GM12878 (cell line): Measurements from ENCODE around the gene APBA3. TPM values are rescaled to one million over a fixed set of nuclear protein-coding genes. Genes with fewer than 3 reads are reported as not detected.

Source experiments
- ATAC-seq: fragments of 200-7000 bp; cut with Tn5 transposase; 3 replicates; pipeline ENCODE4 v1.9.1; 2020; ENCODE audit warnings: mild to moderate bottlenecking, moderate library complexity
- BruUV-seq: library from RNA; stranded (reverse); fragments of 400-500 nt; replicated peaks from 2 replicates; lab custom pipeline; 2021; lab: Mats Ljungman, UMichigan
- CTCF ChIA-PET: fragments of 300-600 bp; sonication (Branson Sonifier 250); formaldehyde crosslinking; extraction: SDS; loops from one replicate; lab custom pipeline; 2021; ENCODE audit warnings: inconsistent platforms; lab: Yijun Ruan, JAX
- POLR2A ChIA-PET: fragments of 350-600 bp; formaldehyde crosslinking; extraction: SDS; loops from one replicate; lab custom pipeline; 2021; ENCODE audit warnings: inconsistent platforms; lab: Charles Lee
- RAD21 ChIA-PET: fragments of 300-600 bp; sonication (Branson Sonifier 250); formaldehyde crosslinking; loops from one replicate; lab custom pipeline; 2023; ENCODE audit warnings: antibody characterized with exemption; ENCODE audit not compliant: unreplicated experiment; lab: Charles Lee
- SMC1A ChIA-PET: fragments of 300-600 bp; sonication (Branson Sonifier 250); formaldehyde crosslinking; loops from one replicate; lab custom pipeline; 2023; ENCODE audit not compliant: unreplicated experiment, uncharacterized antibody; lab: Charles Lee
- DNase-seq: peaks from one replicate; pipeline ENCODE4 v3.0.0-alpha.2; 2011; ENCODE audit warnings: low read depth, low spot score
- FAIRE-seq: peaks from 3 replicates; lab custom pipeline; 2011; peaks lifted over from hg19 to GRCh38; lab: Jason Lieb, UNC
- H2AFZ ChIP-seq: 2 replicates; pipeline ENCODE4 v1.6.0; 2011; ENCODE audit warnings: low read depth, low read length, control low read depth; ENCODE audit not compliant: control insufficient read depth
- H3K27ac ChIP-seq: 2 replicates; pipeline ENCODE4 v1.5.1; 2011; ENCODE audit warnings: control low read depth; ENCODE audit not compliant: control insufficient read depth, insufficient read depth
- H3K27me3 ChIP-seq, 2 experiments: replicated peaks in 1 of 2; 2 replicates each; pipeline versions ENCODE4 v1.6.0 to v1.6.1; 2011; ENCODE audit warnings: low read length in 1 of 2; ENCODE audit not compliant: control insufficient read depth in 2 of 2, insufficient read depth in 2 of 2
- H3K36me3 ChIP-seq, 2 experiments: 2 replicates each; pipeline ENCODE4 v1.5.1; 2011; ENCODE audit warnings: low read length in 1 of 2; ENCODE audit not compliant: control insufficient read depth in 2 of 2, insufficient read depth in 2 of 2
- H3K4me1 ChIP-seq: 2 replicates; pipeline ENCODE4 v1.6.1; 2011; ENCODE audit warnings: mild to moderate bottlenecking, low read length, moderate library complexity, mixed read lengths; ENCODE audit not compliant: control insufficient read depth, insufficient read depth
- H3K4me2 ChIP-seq: 2 replicates; pipeline ENCODE4 v1.6.0; 2011; ENCODE audit warnings: control low read depth; ENCODE audit not compliant: control insufficient read depth, insufficient read depth
- H3K4me3 ChIP-seq: fragments of 200-600 bp; sonication (generic); 2 replicates; pipeline ENCODE4 v1.5.1; 2016
- H3K79me2 ChIP-seq: 2 replicates; pipeline ENCODE4 v1.6.0; 2011; ENCODE audit warnings: low read length; ENCODE audit not compliant: control insufficient read depth, insufficient read depth
- H3K9ac ChIP-seq: 2 replicates; pipeline ENCODE4 v1.8.0; 2011; ENCODE audit warnings: low read length, control low read depth, mixed read lengths; ENCODE audit not compliant: control insufficient read depth, insufficient read depth
- H3K9me3 ChIP-seq: replicated peaks from 3 replicates; pipeline ENCODE4 v1.5.1; 2011; ENCODE audit warnings: mild to moderate bottlenecking, low read length; ENCODE audit not compliant: control insufficient read depth, insufficient read depth
- H4K20me1 ChIP-seq: 2 replicates; pipeline ENCODE4 v1.6.0; 2011; ENCODE audit not compliant: control insufficient read depth, insufficient read depth
- CREM ChIP-seq: IDR thresholded peaks from 2 replicates; pipeline ENCODE4 v1.6.1; 2014; ENCODE audit warnings: antibody characterized with exemption, low read depth
- HCFC1 ChIP-seq: fragments of 150-350 bp; IDR thresholded peaks from 2 replicates; pipeline ENCODE4 v1.6.1; 2014; ENCODE audit warnings: low read length
- HDGF ChIP-seq: fragments of 450-650 bp; IDR thresholded peaks from 2 replicates; pipeline ENCODE4 v1.6.1; 2016; ENCODE audit warnings: antibody characterized with exemption
- KAT2A ChIP-seq: conservative IDR thresholded peaks from 2 replicates; pipeline ENCODE4 v1.6.1; 2011; ENCODE audit warnings: low read depth, low read length; ENCODE audit not compliant: control insufficient read depth
- MTA3 ChIP-seq: IDR thresholded peaks from 2 replicates; pipeline ENCODE4 v1.6.1; 2012; ENCODE audit warnings: low read length, inconsistent platforms, borderline replicate concordance
- MXI1 ChIP-seq: fragments of 150-350 bp; IDR thresholded peaks from 2 replicates; pipeline ENCODE4 v1.6.1; 2011; ENCODE audit warnings: low read depth, mild to moderate bottlenecking, inconsistent platforms, low read length, improper control_type of control experiment
- NFYA ChIP-seq: IDR thresholded peaks from 2 replicates; pipeline ENCODE4 v1.6.1; 2011; ENCODE audit warnings: low read depth, mild to moderate bottlenecking, low read length, improper control_type of control experiment, borderline replicate concordance
- PAX5 ChIP-seq: IDR thresholded peaks from 2 replicates; pipeline ENCODE4 v1.6.1; 2011; ENCODE audit warnings: low read depth, low read length, borderline replicate concordance
- RCOR1 ChIP-seq: conservative IDR thresholded peaks from 2 replicates; pipeline ENCODE4 v1.6.1; 2012; ENCODE audit warnings: low read depth, low read length, improper control_type of control experiment
- RELA ChIP-seq: fragments of 450-650 bp; IDR thresholded peaks from 2 replicates; pipeline ENCODE4 v1.8.0; 2014; ENCODE audit warnings: borderline replicate concordance; ENCODE audit not compliant: partially characterized antibody
- TCF12 ChIP-seq: IDR thresholded peaks from 2 replicates; pipeline ENCODE4 v1.6.1; 2011; ENCODE audit warnings: low read depth, mild to moderate bottlenecking, low read length
- WGBS: methylation state at CpG from one replicate; pipeline ENCODE4 v1.1.6; 2016; ENCODE audit warnings: low lambda C conversion rate; ENCODE audit not compliant: insufficient replicate concordance, insufficient coverage; ENCODE audit errors: missing lambda C conversion rate; 5-methylcytosine and 5-hydroxymethylcytosine counted together
- in situ Hi-C: fragments of 300-500 bp; cut with MboI; formaldehyde crosslinking; loops from 9 replicates; pipeline ENCODE4 v1.14.3; 2018; ENCODE audit warnings: mixed read lengths
- intact Hi-C: fragments of 100-400 bp; cut with micrococcal nuclease; formaldehyde crosslinking; loops from one replicate; pipeline ENCODE4 v1.14.2; 2022; ENCODE audit not compliant: unreplicated experiment
- polyA plus RNA-seq, 11 experiments: library from polyadenylated mRNA; depleted of rRNA in 4 of 11; unstranded in 6 of 11; stranded (reverse) in 5 of 11; fragments of >200 nt; fragmentation: Nextera tagmentation in 4 of 11; fragmentation: Illumina TruSeq in 1 of 11; extraction: Ambion mirVana in 4 of 11; extraction: Trizol in 1 of 11; gene quantifications; 1 replicate in 1 of 11; 2 replicates in 10 of 11; pipeline versions ENCODE4 v1.2.1 to v1.2.3, GENCODE V29; 2011 to 2016; ENCODE audit warnings: inconsistent platforms in 2 of 11, missing spikeins in 2 of 11, low read depth in 1 of 11
- total RNA-seq, 4 experiments: library from RNA; depleted of rRNA in 3 of 4; stranded (reverse); fragments of >200 nt in 3 of 4; fragmentation: Illumina TruSeq in 1 of 4; extraction: Trizol in 1 of 4; gene quantifications; 2 replicates each; pipeline versions ENCODE4 v1.2.1 to v1.2.3, GENCODE V29; 2013 to 2021
- TF ChIP-seq, protein P1 (sequence below): IDR thresholded peaks from 2 replicates; pipeline ENCODE4 v1.6.1; 2011; ENCODE audit warnings: low read depth, mild to moderate bottlenecking, low read length, moderate library complexity, borderline replicate concordance; ENCODE audit errors: extremely low read depth
- TF ChIP-seq, protein P2 (sequence below): IDR thresholded peaks from 2 replicates; pipeline ENCODE4 v1.6.1; 2012; ENCODE audit warnings: low read depth, low read length, improper control_type of control experiment
- TF ChIP-seq, protein P3 (sequence below): fragments of 450-650 bp; formaldehyde crosslinking; IDR thresholded peaks from 2 replicates; pipeline ENCODE4 v1.5.0; 2022; ENCODE audit warnings: mild to moderate bottlenecking, missing genetic modification characterization
- TF ChIP-seq, protein P4 (sequence below): fragments of 450-650 bp; IDR thresholded peaks from 2 replicates; pipeline ENCODE4 v1.6.1; 2017; ENCODE audit warnings: mild to moderate bottlenecking, low read depth, inconsistent platforms; ENCODE audit not compliant: poor library complexity, severe bottlenecking
- TF ChIP-seq, protein P5 (sequence below): fragments of 450-650 bp; IDR thresholded peaks from 2 replicates; pipeline ENCODE4 v1.6.1; 2017; ENCODE audit warnings: low read depth, mild to moderate bottlenecking, moderate library complexity

APBA3 gene
- total and polyA plus RNA-seq, 10 of the 15 experiments (the other 5 are each of a cell fraction or from before 2014, with no cell fraction given), result 0.31 to 36.4 (median 18.3) TPM

GRCh38 chr19:3722443-3723109 lies 38.9 kb downstream of the APBA3 start:
- DNase-seq (no peak), ATAC-seq (no peak), FAIRE-seq (no peak)
- intact Hi-C loops, result no loop called here
- peaks cover 1 to 3% of the 10 kb centered on the region in 2 experiments; a peak in 1 of 4 replicates for H3K27me3 ChIP-seq
- CTCF ChIA-PET, result no interaction called here
- RAD21 ChIA-PET, result no interaction called here
- no peak overlapping the region for H3K4me3 ChIP-seq
- BruUV-seq, result no TSS peak
- no peaks in the 10 kb centered on the region for H3K36me3 ChIP-seq
- no peak overlapping the region for H3K4me2 ChIP-seq
- WGBS, result 12% methylated on average over 22 of the region's 30 CpGs
- H3K9me3 ChIP-seq, result no peaks in the 10 kb centered on the region
- no peak overlapping the region for H3K27ac ChIP-seq
- in situ Hi-C loops, result no loop called here
- H2AFZ ChIP-seq, result no peak overlapping the region
- POLR2A ChIA-PET, result no interaction called here
- H3K4me1 ChIP-seq, result no peaks in the 10 kb centered on the region
- no peaks in the 10 kb centered on the region for H4K20me1 ChIP-seq
- no peak overlapping the region for H3K9ac ChIP-seq
- no peaks in the 10 kb centered on the region for H3K79me2 ChIP-seq
- SMC1A ChIA-PET, result no interaction called here
- TF ChIP-seq, protein P1, sequence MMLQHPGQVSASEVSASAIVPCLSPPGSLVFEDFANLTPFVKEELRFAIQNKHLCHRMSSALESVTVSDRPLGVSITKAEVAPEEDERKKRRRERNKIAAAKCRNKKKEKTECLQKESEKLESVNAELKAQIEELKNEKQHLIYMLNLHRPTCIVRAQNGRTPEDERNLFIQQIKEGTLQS, result no peak
- no peak for TF ChIP-seq RCOR1
- TF ChIP-seq, protein P2, sequence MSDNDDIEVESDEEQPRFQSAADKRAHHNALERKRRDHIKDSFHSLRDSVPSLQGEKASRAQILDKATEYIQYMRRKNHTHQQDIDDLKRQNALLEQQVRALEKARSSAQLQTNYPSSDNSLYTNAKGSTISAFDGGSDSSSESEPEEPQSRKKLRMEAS, result no peak
- no peak for TF ChIP-seq HDGF
- no peak for TF ChIP-seq PAX5
- TF ChIP-seq, protein P3, sequence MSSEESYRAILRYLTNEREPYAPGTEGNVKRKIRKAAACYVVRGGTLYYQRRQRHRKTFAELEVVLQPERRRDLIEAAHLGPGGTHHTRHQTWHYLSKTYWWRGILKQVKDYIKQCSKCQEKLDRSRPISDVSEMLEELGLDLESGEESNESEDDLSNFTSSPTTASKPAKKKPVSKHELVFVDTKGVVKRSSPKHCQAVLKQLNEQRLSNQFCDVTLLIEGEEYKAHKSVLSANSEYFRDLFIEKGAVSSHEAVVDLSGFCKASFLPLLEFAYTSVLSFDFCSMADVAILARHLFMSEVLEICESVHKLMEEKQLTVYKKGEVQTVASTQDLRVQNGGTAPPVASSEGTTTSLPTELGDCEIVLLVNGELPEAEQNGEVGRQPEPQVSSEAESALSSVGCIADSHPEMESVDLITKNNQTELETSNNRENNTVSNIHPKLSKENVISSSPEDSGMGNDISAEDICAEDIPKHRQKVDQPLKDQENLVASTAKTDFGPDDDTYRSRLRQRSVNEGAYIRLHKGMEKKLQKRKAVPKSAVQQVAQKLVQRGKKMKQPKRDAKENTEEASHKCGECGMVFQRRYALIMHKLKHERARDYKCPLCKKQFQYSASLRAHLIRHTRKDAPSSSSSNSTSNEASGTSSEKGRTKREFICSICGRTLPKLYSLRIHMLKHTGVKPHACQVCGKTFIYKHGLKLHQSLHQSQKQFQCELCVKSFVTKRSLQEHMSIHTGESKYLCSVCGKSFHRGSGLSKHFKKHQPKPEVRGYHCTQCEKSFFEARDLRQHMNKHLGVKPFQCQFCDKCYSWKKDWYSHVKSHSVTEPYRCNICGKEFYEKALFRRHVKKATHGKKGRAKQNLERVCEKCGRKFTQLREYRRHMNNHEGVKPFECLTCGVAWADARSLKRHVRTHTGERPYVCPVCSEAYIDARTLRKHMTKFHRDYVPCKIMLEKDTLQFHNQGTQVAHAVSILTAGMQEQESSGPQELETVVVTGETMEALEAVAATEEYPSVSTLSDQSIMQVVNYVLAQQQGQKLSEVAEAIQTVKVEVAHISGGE (CRISPR knock-in tag), result no peak
- TF ChIP-seq HCFC1, result no peak
- TF ChIP-seq KAT2A, result no peak
- TF ChIP-seq MXI1, result no peak
- TF ChIP-seq, protein P4, sequence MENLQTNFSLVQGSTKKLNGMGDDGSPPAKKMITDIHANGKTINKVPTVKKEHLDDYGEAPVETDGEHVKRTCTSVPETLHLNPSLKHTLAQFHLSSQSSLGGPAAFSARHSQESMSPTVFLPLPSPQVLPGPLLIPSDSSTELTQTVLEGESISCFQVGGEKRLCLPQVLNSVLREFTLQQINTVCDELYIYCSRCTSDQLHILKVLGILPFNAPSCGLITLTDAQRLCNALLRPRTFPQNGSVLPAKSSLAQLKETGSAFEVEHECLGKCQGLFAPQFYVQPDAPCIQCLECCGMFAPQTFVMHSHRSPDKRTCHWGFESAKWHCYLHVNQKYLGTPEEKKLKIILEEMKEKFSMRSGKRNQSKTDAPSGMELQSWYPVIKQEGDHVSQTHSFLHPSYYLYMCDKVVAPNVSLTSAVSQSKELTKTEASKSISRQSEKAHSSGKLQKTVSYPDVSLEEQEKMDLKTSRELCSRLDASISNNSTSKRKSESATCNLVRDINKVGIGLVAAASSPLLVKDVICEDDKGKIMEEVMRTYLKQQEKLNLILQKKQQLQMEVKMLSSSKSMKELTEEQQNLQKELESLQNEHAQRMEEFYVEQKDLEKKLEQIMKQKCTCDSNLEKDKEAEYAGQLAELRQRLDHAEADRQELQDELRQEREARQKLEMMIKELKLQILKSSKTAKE, result no peak
- no peak for TF ChIP-seq NFYA
- no peak for TF ChIP-seq TCF12
- TF ChIP-seq CREM, result no peak
- TF ChIP-seq, protein P5, sequence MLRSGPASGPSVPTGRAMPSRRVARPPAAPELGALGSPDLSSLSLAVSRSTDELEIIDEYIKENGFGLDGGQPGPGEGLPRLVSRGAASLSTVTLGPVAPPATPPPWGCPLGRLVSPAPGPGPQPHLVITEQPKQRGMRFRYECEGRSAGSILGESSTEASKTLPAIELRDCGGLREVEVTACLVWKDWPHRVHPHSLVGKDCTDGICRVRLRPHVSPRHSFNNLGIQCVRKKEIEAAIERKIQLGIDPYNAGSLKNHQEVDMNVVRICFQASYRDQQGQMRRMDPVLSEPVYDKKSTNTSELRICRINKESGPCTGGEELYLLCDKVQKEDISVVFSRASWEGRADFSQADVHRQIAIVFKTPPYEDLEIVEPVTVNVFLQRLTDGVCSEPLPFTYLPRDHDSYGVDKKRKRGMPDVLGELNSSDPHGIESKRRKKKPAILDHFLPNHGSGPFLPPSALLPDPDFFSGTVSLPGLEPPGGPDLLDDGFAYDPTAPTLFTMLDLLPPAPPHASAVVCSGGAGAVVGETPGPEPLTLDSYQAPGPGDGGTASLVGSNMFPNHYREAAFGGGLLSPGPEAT, result no peak
- TF ChIP-seq RELA, result no peak
- TF ChIP-seq MTA3, result no peak
